SHP77 (cell line): ENCODE results near the gene DSP.

Source experiments
- DNase-seq, 2 experiments: peaks; one replicate each; lab custom pipeline; 2025; lab: John Stamatoyannopoulos, UW

DSP gene

GRCh38 chr6:7562769-7563168 lies 21.3 kb downstream of the DSP start:
- no peak for DNase-seq

- no peak for DNase-seq
Measured at GRCh38 chr6:7566107-7566506, 24.6 kb downstream of the DSP start.

- DNase-seq = no peak
Measured at GRCh38 chr6:7566617-7567173, 25.2 kb downstream of the DSP start.

- DNase-seq = no peak
Measured at GRCh38 chr6:7568021-7568420, 26.6 kb downstream of the DSP start.

GRCh38 chr6:7569082-7569481 lies 27.6 kb downstream of the DSP start:
- no peak for DNase-seq

- no peak for DNase-seq
Measured at GRCh38 chr6:7572213-7572943, 30.9 kb downstream of the DSP start.

GRCh38 chr6:7574500-7574899 lies 33.0 kb downstream of the DSP start:
- no peak for DNase-seq

GRCh38 chr6:7578516-7578915 lies 37.0 kb downstream of the DSP start:
- no peak for DNase-seq

- DNase-seq = no peak
Measured at GRCh38 chr6:7578931-7579330, 37.5 kb downstream of the DSP start.

- no peak for DNase-seq
Measured at GRCh38 chr6:7579851-7580250, 38.4 kb downstream of the DSP start.

- no peak for DNase-seq
Measured at GRCh38 chr6:7580537-7580926, 39.1 kb downstream of the DSP start.

- DNase-seq = no peak
Measured at GRCh38 chr6:7580927-7581618, 39.6 kb downstream of the DSP start.

- DNase-seq = no peak
Measured at GRCh38 chr6:7585287-7585930, 43.9 kb downstream of the DSP start.

GRCh38 chr6:7587631-7588100 lies 46.2 kb downstream of the DSP start:
- no peak for DNase-seq

GRCh38 chr6:7588506-7588905 lies 47.0 kb downstream of the DSP start:
- DNase-seq = no peak

GRCh38 chr6:7589221-7589620 lies 47.8 kb downstream of the DSP start:
- DNase-seq = no peak

GRCh38 chr6:7589949-7590917 lies 48.8 kb downstream of the DSP start, which contains the start of gene SNRNP48:
SNRNP48 (plus strand) TSS chr6:7590198; CDS start chr6:7590258, 60 bp downstream.
- DNase-seq = peak; percentile 90 to 94

- no peak for DNase-seq
Measured at GRCh38 chr6:7590918-7591302, 49.4 kb downstream of the DSP start.

GRCh38 chr6:7591770-7592169 lies 50.3 kb downstream of the DSP start:
- DNase-seq = no peak

- no peak for DNase-seq
Measured at GRCh38 chr6:7593229-7593628, 51.8 kb downstream of the DSP start.

- no peak for DNase-seq
Measured at GRCh38 chr6:7594579-7595125, 53.2 kb downstream of the DSP start.
